Activated naive CD8-positive, alpha-beta T cell treated with anti-CD3 and anti-CD28 coated beads for 36 hours (primary cell): ENCODE measurements around the gene RPS14. TPM values are rescaled to one million over a fixed set of nuclear protein-coding genes. Genes with fewer than 3 reads are reported as not detected.

ENCODE experiments used
- DNase-seq: peaks from one replicate; pipeline ENCODE4 v3.0.0; 2021
- H3K27ac Mint-ChIP-seq: one replicate; pipeline ENCODE4 v1.8.0; 2022; ENCODE audit warnings: mild to moderate bottlenecking, moderate library complexity, mixed read lengths
- H3K27me3 Mint-ChIP-seq: one replicate; pipeline ENCODE4 v1.8.0; 2022; ENCODE audit warnings: mild to moderate bottlenecking, mixed read lengths
- H3K36me3 Mint-ChIP-seq: one replicate; pipeline ENCODE4 v1.8.0; 2021; ENCODE audit warnings: mild to moderate bottlenecking, mixed read lengths
- H3K4me1 Mint-ChIP-seq: one replicate; pipeline ENCODE4 v1.8.0; 2021; ENCODE audit warnings: mixed read lengths
- H3K4me3 Mint-ChIP-seq: one replicate; pipeline ENCODE4 v1.8.0; 2022; ENCODE audit warnings: mild to moderate bottlenecking, moderate library complexity, mixed read lengths
- H3K9me3 Mint-ChIP-seq: one replicate; pipeline ENCODE4 v1.8.0; 2022; ENCODE audit warnings: mixed read lengths
- total RNA-seq, 2 experiments: library from RNA; stranded (reverse); gene quantifications; one replicate each; pipeline ENCODE4 v1.2.3, GENCODE V29; 2021

The RPS14 gene
- total RNA-seq, result 1,000 to 10,000 TPM; 2,978 to 3,004 TPM

GRCh38 chr5:150449517-150450339, at the start of gene RPS14:
Gene RPS14 (minus strand): TSS chr5:150449739. CDS start chr5:150447733, 2,006 bp downstream.
- H3K27ac Mint-ChIP-seq, result peak within 1 kb of the TSS; percentile 99
- peaks cover 23% of the 10 kb centered on the region for H3K4me1 Mint-ChIP-seq
- peak; percentile 92 for DNase-seq
- peak within 1 kb of the TSS; percentile 92 for H3K4me3 Mint-ChIP-seq
- peaks cover 1% of the 10 kb centered on the region for H3K9me3 Mint-ChIP-seq
- peaks cover 47% of the 10 kb centered on the region for H3K36me3 Mint-ChIP-seq
- no peaks in the 10 kb centered on the region for H3K27me3 Mint-ChIP-seq

GRCh38 chr5:150498971-150499370, 49.4 kb upstream of the RPS14 start:
- Mint-ChIP-seq H3K9me3 (no peaks in the 10 kb centered on the region), H3K27ac (no peak overlapping the region), H3K27me3 (no peaks in the 10 kb centered on the region)

GRCh38 chr5:150498501-150498900, 49.0 kb upstream of the RPS14 start:
- Mint-ChIP-seq H3K9me3 (no peaks in the 10 kb centered on the region), H3K4me1 (no peaks in the 10 kb centered on the region), H3K27ac (no peak overlapping the region), H3K36me3 (no peaks in the 10 kb centered on the region), H3K4me3 (no peak overlapping the region), H3K27me3 (no peaks in the 10 kb centered on the region)
- DNase-seq, result no peak

More at GRCh38 chr5:150498971-150499370, 49.4 kb upstream of the RPS14 start:
- Mint-ChIP-seq H3K4me3 (no peak overlapping the region), H3K4me1 (no peaks in the 10 kb centered on the region), H3K36me3 (no peaks in the 10 kb centered on the region)
- DNase-seq, result no peak

- DNase-seq, result no peak
- Mint-ChIP-seq H3K36me3 (no peaks in the 10 kb centered on the region), H3K27ac (no peak overlapping the region), H3K4me1 (no peaks in the 10 kb centered on the region), H3K4me3 (no peak overlapping the region), H3K9me3 (no peaks in the 10 kb centered on the region), H3K27me3 (no peaks in the 10 kb centered on the region)
Observed at GRCh38 chr5:150497989-150498317, 48.4 kb upstream of the RPS14 start.

GRCh38 chr5:150497274-150497988, 47.9 kb upstream of the RPS14 start:
- Mint-ChIP-seq H3K27me3 (no peaks in the 10 kb centered on the region), H3K9me3 (no peaks in the 10 kb centered on the region), H3K36me3 (no peaks in the 10 kb centered on the region), H3K4me3 (no peak overlapping the region), H3K27ac (no peak overlapping the region), H3K4me1 (no peaks in the 10 kb centered on the region)
- no peak for DNase-seq

- H3K27me3 Mint-ChIP-seq, result no peaks in the 10 kb centered on the region
Observed at GRCh38 chr5:150496534-150496933, 47.0 kb upstream of the RPS14 start.

GRCh38 chr5:150496098-150496497, 46.6 kb upstream of the RPS14 start:
- Mint-ChIP-seq H3K4me3 (no peak overlapping the region), H3K4me1 (no peaks in the 10 kb centered on the region), H3K27me3 (no peaks in the 10 kb centered on the region), H3K27ac (no peak overlapping the region), H3K9me3 (no peaks in the 10 kb centered on the region), H3K36me3 (no peaks in the 10 kb centered on the region)
- DNase-seq, result no peak

More at GRCh38 chr5:150496534-150496933, 47.0 kb upstream of the RPS14 start:
- Mint-ChIP-seq H3K9me3 (no peaks in the 10 kb centered on the region), H3K27ac (no peak overlapping the region), H3K4me1 (no peaks in the 10 kb centered on the region), H3K4me3 (no peak overlapping the region), H3K36me3 (no peaks in the 10 kb centered on the region)
- DNase-seq, result no peak

GRCh38 chr5:150492621-150493020, 43.1 kb upstream of the RPS14 start:
- no peak for DNase-seq
- peaks cover 5% of the 10 kb centered on the region for H3K27me3 Mint-ChIP-seq
- peaks cover under 1% of the 10 kb centered on the region for H3K4me1 Mint-ChIP-seq
- H3K27ac Mint-ChIP-seq, result no peak overlapping the region
- no peaks in the 10 kb centered on the region for H3K36me3 Mint-ChIP-seq
- no peak overlapping the region for H3K4me3 Mint-ChIP-seq
- no peaks in the 10 kb centered on the region for H3K9me3 Mint-ChIP-seq

- Mint-ChIP-seq H3K27ac (no peak overlapping the region), H3K4me3 (no peak overlapping the region), H3K4me1 (peaks cover 8% of the 10 kb centered on the region), H3K27me3 (peaks cover 12% of the 10 kb centered on the region), H3K9me3 (no peaks in the 10 kb centered on the region), H3K36me3 (no peaks in the 10 kb centered on the region)
- no peak for DNase-seq
Observed at GRCh38 chr5:150491876-150492275, 42.3 kb upstream of the RPS14 start.

- H3K27me3 Mint-ChIP-seq, result peaks cover 12% of the 10 kb centered on the region
- no peak for DNase-seq
- H3K4me1 Mint-ChIP-seq, result peaks cover 8% of the 10 kb centered on the region
- H3K27ac Mint-ChIP-seq, result no peak overlapping the region
- H3K9me3 Mint-ChIP-seq, result no peaks in the 10 kb centered on the region
- no peak overlapping the region for H3K4me3 Mint-ChIP-seq
- H3K36me3 Mint-ChIP-seq, result no peaks in the 10 kb centered on the region
Observed at GRCh38 chr5:150490754-150491153, 41.2 kb upstream of the RPS14 start.

GRCh38 chr5:150490296-150490669, 40.7 kb upstream of the RPS14 start:
- no peaks in the 10 kb centered on the region for H3K9me3 Mint-ChIP-seq
- no peak overlapping the region for H3K4me3 Mint-ChIP-seq
- no peaks in the 10 kb centered on the region for H3K36me3 Mint-ChIP-seq
- no peak overlapping the region for H3K27ac Mint-ChIP-seq
- peaks cover 8% of the 10 kb centered on the region for H3K4me1 Mint-ChIP-seq
- peaks cover 12% of the 10 kb centered on the region for H3K27me3 Mint-ChIP-seq
- no peak for DNase-seq

GRCh38 chr5:150489360-150490295, 40.1 kb upstream of the RPS14 start:
- Mint-ChIP-seq H3K36me3 (no peaks in the 10 kb centered on the region), H3K9me3 (no peaks in the 10 kb centered on the region), H3K4me3 (no peak overlapping the region), H3K4me1 (peaks cover 8% of the 10 kb centered on the region), H3K27me3 (peaks cover 18% of the 10 kb centered on the region), H3K27ac (no peak overlapping the region)
- no peak for DNase-seq

- Mint-ChIP-seq H3K27ac (no peak overlapping the region), H3K4me3 (no peak overlapping the region), H3K4me1 (peaks cover 8% of the 10 kb centered on the region), H3K9me3 (no peaks in the 10 kb centered on the region), H3K27me3 (peaks cover 18% of the 10 kb centered on the region), H3K36me3 (no peaks in the 10 kb centered on the region)
- no peak for DNase-seq
Observed at GRCh38 chr5:150488519-150489359, 39.2 kb upstream of the RPS14 start.
